Right lobe of liver (tissue), 6 donors: ENCODE measurements around the gene NUP210L. TPM values are rescaled to one million over a fixed set of nuclear protein-coding genes. Genes with fewer than 3 reads are reported as not detected.
A peak's percentile ranks its signal among the peaks of the same experiment; 100 is the strongest.

Experiments used
- ATAC-seq, 4 donors: fragments of 200-7000 bp; cut with Tn5 transposase; one replicate each; pipeline ENCODE4 v1.9.1; 2020; ENCODE audit warnings: mild to moderate bottlenecking in 4 of 4, moderate library complexity in 4 of 4
- DNase-seq, 3 donors: peaks; one replicate each; pipeline ENCODE4 v3.0.0-alpha.2; 2020
- H3K27ac ChIP-seq, 3 donors: fragments of 200-600 bp; one replicate each; pipeline ENCODE4 v1.8.0; 2022
- H3K27me3 ChIP-seq, 2 donors: fragments of 200-600 bp; one replicate each; pipeline ENCODE4 v1.8.0; 2022
- H3K36me3 ChIP-seq, 4 donors: fragments of 200-600 bp; sonication (generic) in 1 of 4; one replicate each; pipeline versions ENCODE4 v1.5.1 to v1.8.0; 2017 to 2022; ENCODE audit warnings: control low read depth in 1 of 4
- H3K4me1 ChIP-seq, 4 donors: fragments of 200-600 bp; sonication (generic) in 1 of 4; one replicate each; pipeline versions ENCODE4 v1.5.1 to v1.8.0; 2017 to 2022; ENCODE audit warnings: control low read depth in 1 of 4
- H3K4me3 ChIP-seq, 3 donors: fragments of 200-600 bp; one replicate each; pipeline ENCODE4 v1.8.0; 2022
- H3K9me3 ChIP-seq, 4 donors: fragments of 200-600 bp; sonication (generic) in 1 of 4; one replicate each; pipeline versions ENCODE4 v1.5.1 to v1.8.0; 2017 to 2022; ENCODE audit warnings: control low read depth in 1 of 4
- CTCF ChIP-seq, 4 donors: fragments of 200-600 bp in 3 of 4; fragments of 450-650 bp in 1 of 4; IDR thresholded peaks; one replicate each; pipeline versions ENCODE4 v1.5.1 to v1.8.0; 2016 to 2022; ENCODE audit warnings: antibody characterized with exemption in 4 of 4, mild to moderate bottlenecking in 2 of 4
- POLR2A ChIP-seq: fragments of 450-650 bp; IDR thresholded peaks from one replicate; pipeline ENCODE4 v1.6.1; 2017; ENCODE audit warnings: antibody characterized with exemption, mild to moderate bottlenecking
- WGBS: methylation state at CpG from one replicate; pipeline ENCODE4 v1.1.6; 2018; ENCODE audit warnings: low coverage, low lambda C conversion rate; ENCODE audit not compliant: insufficient coverage; ENCODE audit errors: missing lambda C conversion rate; 5-methylcytosine and 5-hydroxymethylcytosine counted together
- intact Hi-C, 2 donors: fragments of 100-400 bp; cut with DNase I; formaldehyde crosslinking; loops; one replicate each; pipeline versions ENCODE4 v1.11.2 to v1.14.1; 2022
- total RNA-seq, 6 experiments: library from RNA; depleted of rRNA in 2 of 6; stranded (reverse); fragments of >200 nt in 2 of 6; fragmentation: NEBNext Ultra II Directional in 3 of 6; extraction: Animal tissue kit (Norgen Biotek cat#: 25700) in 3 of 6; gene quantifications; one replicate each; pipeline versions ENCODE4 v1.1.0 to v1.2.4, GENCODE V29; 2016 to 2023
- donor health status: DM: no; HTN: yes; CAD: no.
- donor health status: DM: no; HTN: no; CAD: no.
- donor health status: DM: no; HTN: no; CAD: no.
- donor health status: DM: no; HTN: yes; CAD: no.
- donor health status: DM: no; HTN: yes; CAD: no.

The NUP210L gene
- total RNA-seq, 6 experiments from 2014 or later = 0.14 TPM; not detected in 5

GRCh38 chr1:153957744-153958110, 197.1 kb downstream of the NUP210L start:
- Histone ChIP-seq H3K9me3 (no peaks in the 10 kb centered on the region), H3K4me3 (peak overlapping the region; percentile 77 to 99 (median 92)), H3K27me3 (no peaks in the 10 kb centered on the region), H3K27ac (peak overlapping the region; percentile 75 to 92 (median 89)), H3K4me1 (peaks cover 0 to 58% (median 23%) of the 10 kb centered on the region in 4 donors), H3K36me3 (peaks cover 0 to 13% (median 5%) of the 10 kb centered on the region in 4 donors)
- ATAC-seq (no peak), DNase-seq (no peak)
- intact Hi-C loops = no loop called here
- WGBS = 0% methylated on average over 10 of the region's 13 CpGs
- TF ChIP-seq POLR2A = no peak
- no peak for TF ChIP-seq CTCF (IDR thresholded peaks at IDR 0.05)

- ATAC-seq (no peak), DNase-seq (no peak)
- Histone ChIP-seq H3K4me3 (peak overlapping the region; percentile 77 to 99 (median 92)), H3K4me1 (peaks cover 0 to 52% (median 20%) of the 10 kb centered on the region in 4 donors), H3K9me3 (no peaks in the 10 kb centered on the region), H3K36me3 (peaks cover 0 to 19% (median 6%) of the 10 kb centered on the region in 4 donors), H3K27me3 (no peaks in the 10 kb centered on the region), H3K27ac (peak overlapping the region; percentile 75 to 92 (median 89))
- 26% methylated on average over 6 of the region's 6 CpGs for WGBS
- intact Hi-C loops = no loop called here
- TF ChIP-seq POLR2A = no peak
- no peak for TF ChIP-seq CTCF (IDR thresholded peaks at IDR 0.05)
These were observed 197.7 kb downstream of the NUP210L start for GRCh38 chr1:153956997-153957715.

- WGBS = 90% methylated on average over 2 of the region's 10 CpGs
- Histone ChIP-seq H3K9me3 (no peaks in the 10 kb centered on the region), H3K36me3 (peaks cover 0 to 37% (median 14%) of the 10 kb centered on the region in 4 donors), H3K4me1 (peaks cover 0 to 46% (median 20%) of the 10 kb centered on the region in 4 donors), H3K27ac (peak overlapping the region in 2 of 3 donors; percentile 77 to 90), H3K4me3 (no peak overlapping the region), H3K27me3 (no peaks in the 10 kb centered on the region)
- intact Hi-C loops = no loop called here
- DNase-seq (no peak), ATAC-seq (no peak)
- TF ChIP-seq POLR2A (no peak), CTCF (IDR thresholded peaks at IDR 0.05) (no peak)
These were observed 200.0 kb downstream of the NUP210L start for GRCh38 chr1:153954826-153955225.

- TF ChIP-seq POLR2A = peak; percentile 25
- TF ChIP-seq CTCF (IDR thresholded peaks at IDR 0.05) = no peak
- peaks cover 0 to 44% (median 18%) of the 10 kb centered on the region in 4 donors for H3K4me1 ChIP-seq
- H3K27ac ChIP-seq = peak overlapping the region; percentile 51 to 90 (median 77)
- no peak overlapping the region for H3K4me3 ChIP-seq
- H3K27me3 ChIP-seq = no peaks in the 10 kb centered on the region
- intact Hi-C loops = no loop called here
- no peaks in the 10 kb centered on the region for H3K9me3 ChIP-seq
- ATAC-seq (peak; percentile 70 to 86 (median 82)), DNase-seq (peak; percentile 68 to 95 (median 92))
- WGBS = 18% methylated on average over 4 of the region's 4 CpGs
- peaks cover 0 to 37% (median 16%) of the 10 kb centered on the region in 4 donors for H3K36me3 ChIP-seq
These were observed 201.0 kb downstream of the NUP210L start for GRCh38 chr1:153953859-153954365.
